IPS-18a (cell line): Measurements from ENCODE around the gene FOXN3.

Source experiments
- H3K27ac ChIP-seq: one replicate; pipeline ENCODE4 v1.5.1; 2013; ENCODE audit warnings: low read length
- H3K27me3 ChIP-seq: one replicate; pipeline ENCODE4 v1.6.1; 2013; ENCODE audit warnings: mild to moderate bottlenecking, low read length; ENCODE audit not compliant: control insufficient read depth, insufficient read depth
- H3K36me3 ChIP-seq: one replicate; pipeline ENCODE4 v1.6.1; 2013; ENCODE audit warnings: low read depth, low read length; ENCODE audit not compliant: control insufficient read depth
- H3K4me1 ChIP-seq: one replicate; pipeline ENCODE4 v1.6.1; 2013; ENCODE audit warnings: low read depth, low read length; ENCODE audit not compliant: control insufficient read depth
- H3K4me3 ChIP-seq: one replicate; pipeline ENCODE4 v1.5.1; 2013; ENCODE audit warnings: low read length
- H3K9ac ChIP-seq: one replicate; pipeline ENCODE4 v1.6.1; 2013; ENCODE audit warnings: mild to moderate bottlenecking, low read length, moderate library complexity
- H3K9me3 ChIP-seq: one replicate; pipeline ENCODE4 v1.6.1; 2013; ENCODE audit warnings: low read depth, low read length; ENCODE audit not compliant: control insufficient read depth

Gene FOXN3

DNA sequence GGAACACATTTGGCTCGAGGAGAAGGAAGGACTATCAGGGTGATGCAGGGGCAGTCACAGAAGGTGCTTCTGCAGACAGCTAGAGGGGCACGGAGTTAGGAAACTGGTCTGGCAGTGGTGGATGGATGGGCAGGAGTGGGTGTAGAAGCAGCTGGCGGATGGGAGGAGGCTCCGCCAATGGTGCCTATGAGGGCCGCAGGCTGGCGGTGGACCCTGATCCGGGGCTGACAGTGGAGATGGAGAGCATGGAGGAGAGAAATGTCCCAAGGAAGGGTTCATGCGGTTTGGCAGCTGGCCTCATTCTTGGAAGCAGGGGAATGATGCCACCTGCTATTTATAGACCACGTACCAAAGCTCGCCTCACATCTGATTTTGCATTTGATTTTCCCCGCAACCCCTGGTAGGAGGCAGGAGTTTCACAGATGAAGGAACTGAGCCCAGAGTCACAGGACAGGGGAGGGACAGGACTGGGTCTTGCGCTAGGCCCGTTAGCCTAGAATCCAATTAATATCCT is 237.1 kb downstream of the FOXN3 start:
- no peaks in the 10 kb centered on the region for H3K27me3 ChIP-seq
- H3K9me3 ChIP-seq: no peaks in the 10 kb centered on the region
- H3K9ac ChIP-seq: no peak overlapping the region
- peaks cover 18% of the 10 kb centered on the region for H3K36me3 ChIP-seq
- no peaks in the 10 kb centered on the region for H3K4me1 ChIP-seq
- H3K4me3 ChIP-seq: no peak overlapping the region
- H3K27ac ChIP-seq: no peak overlapping the region

DNA sequence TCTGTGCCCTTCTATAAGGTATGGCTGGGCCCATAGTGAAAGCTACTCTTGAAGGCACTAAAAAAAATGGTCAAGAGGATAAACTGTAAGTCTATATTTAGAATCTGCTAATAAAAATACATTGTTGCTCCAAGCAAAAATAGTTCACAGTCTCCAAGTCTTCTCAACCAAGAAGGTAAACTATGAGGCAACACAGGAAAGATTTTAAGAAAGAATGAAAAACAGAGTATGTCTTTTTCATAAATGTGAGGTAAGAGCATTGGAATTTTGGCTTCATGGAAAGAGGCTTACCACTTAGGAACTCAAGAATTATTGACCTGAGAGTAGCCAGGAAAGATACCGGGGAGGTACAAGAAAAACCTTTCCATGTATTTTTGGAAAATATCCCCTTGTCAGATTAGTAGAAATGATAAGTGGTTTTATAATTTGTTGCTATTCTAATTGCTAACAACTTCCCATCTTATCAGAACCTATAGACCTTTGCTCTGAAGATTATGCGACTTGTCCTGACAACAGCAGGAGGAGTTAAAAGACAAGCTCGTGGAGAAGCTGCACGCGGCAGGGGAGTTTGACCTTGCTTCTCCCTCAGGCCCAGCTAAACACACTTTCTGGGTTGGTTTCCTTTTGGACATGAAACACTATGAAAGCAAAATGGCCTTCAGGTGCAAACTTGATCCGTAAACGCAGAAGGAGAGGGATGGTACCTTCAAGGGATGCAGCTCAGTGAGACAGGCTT is 238.1 kb downstream of the FOXN3 start:
- no peaks in the 10 kb centered on the region for H3K4me1 ChIP-seq
- no peaks in the 10 kb centered on the region for H3K9me3 ChIP-seq
- no peak overlapping the region for H3K4me3 ChIP-seq
- H3K36me3 ChIP-seq: peaks cover 18% of the 10 kb centered on the region
- H3K9ac ChIP-seq: no peak overlapping the region
- no peaks in the 10 kb centered on the region for H3K27me3 ChIP-seq
- H3K27ac ChIP-seq: no peak overlapping the region

DNA sequence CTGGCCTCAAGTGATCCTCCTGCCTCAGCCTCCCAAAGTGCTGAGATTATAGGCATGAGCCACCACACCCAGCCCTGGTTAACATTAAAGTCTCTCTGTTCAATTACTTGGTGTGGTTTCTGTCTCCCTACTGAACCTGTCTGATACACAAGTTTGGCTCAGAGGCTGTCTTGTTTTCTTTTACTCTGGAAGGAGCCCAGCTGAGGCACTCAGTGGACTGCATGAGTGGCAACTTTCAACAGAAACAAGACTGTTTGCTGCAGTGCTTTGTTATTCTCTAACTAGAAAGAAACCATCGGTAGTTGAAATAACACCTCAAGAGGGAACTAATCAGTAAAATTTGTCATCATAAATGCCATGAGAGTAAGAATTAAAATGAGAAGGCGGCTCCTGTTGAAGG is 238.7 kb downstream of the FOXN3 start:
- peaks cover 18% of the 10 kb centered on the region for H3K36me3 ChIP-seq
- H3K27ac ChIP-seq: no peak overlapping the region
- H3K9ac ChIP-seq: no peak overlapping the region
- H3K27me3 ChIP-seq: no peaks in the 10 kb centered on the region
- H3K4me3 ChIP-seq: no peak overlapping the region
- no peaks in the 10 kb centered on the region for H3K4me1 ChIP-seq
- H3K9me3 ChIP-seq: no peaks in the 10 kb centered on the region

DNA sequence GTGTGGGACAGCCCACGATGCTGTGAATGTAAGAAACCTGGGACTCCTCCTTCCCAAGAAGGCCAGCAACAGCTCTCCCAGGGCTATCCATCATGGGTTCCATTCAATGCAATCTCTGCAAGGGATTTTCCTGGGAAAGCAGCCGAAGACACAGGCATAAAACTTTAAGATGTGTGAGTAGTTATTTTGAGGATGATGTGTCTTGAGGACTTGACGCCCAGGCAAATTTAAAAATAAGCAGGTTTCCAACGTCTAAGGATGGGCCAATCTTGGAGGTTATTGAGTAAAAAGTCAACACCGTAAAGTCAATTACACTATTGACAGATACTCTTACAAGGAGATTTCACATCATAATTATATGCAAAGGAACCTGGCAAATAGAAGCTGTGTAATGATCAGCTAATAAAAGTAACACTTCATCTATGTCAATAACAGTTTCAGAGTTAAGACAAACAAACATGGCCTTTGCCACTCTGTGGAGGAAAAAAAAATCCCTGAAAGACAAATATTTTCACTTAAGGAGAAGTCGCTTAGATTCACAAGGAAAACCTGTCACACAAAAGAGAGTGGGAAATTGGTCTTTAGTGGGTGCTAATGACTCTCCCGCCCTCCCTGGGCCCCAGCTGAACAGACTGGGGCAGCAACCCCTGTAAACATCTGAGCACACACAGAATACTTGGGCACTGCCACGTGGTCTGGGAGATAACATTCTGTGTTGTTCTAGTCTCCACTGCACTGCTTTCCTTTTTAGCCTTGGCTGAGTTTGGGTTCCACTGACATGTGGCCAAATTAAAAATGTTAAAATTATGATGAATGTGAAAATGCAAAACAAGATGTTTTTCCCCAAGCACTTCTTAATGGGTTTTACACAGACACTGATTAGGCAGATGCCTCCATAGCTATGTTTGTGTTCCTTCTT is 240.9 kb downstream of the FOXN3 start:
- H3K36me3 ChIP-seq: peaks cover 18% of the 10 kb centered on the region

DNA sequence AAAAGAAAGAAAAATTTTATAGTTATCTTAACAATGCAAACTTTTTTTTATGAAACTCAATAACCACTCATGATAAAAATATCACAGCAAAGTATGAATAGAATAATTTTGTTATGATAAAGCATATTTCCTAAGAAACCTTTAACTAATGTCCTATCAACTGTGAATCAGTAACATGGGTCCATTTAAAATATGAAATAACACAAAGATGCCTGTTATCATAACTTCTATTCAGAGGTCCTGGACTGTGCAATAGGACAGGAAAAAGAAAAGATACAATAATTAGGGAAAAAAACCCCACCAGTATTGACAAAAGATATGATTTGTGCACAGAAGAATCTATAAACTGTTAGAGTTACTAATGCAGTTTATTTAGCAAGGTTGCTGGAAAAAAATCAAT is 245.4 kb downstream of the FOXN3 start:
- Histone ChIP-seq H3K4me1 (no peaks in the 10 kb centered on the region), H3K9me3 (peaks cover 12% of the 10 kb centered on the region), H3K36me3 (peaks cover 9% of the 10 kb centered on the region), H3K27me3 (no peaks in the 10 kb centered on the region), H3K9ac (no peak overlapping the region), H3K4me3 (no peak overlapping the region), H3K27ac (no peak overlapping the region)

More for the DNA sequence above, 240.9 kb downstream of the FOXN3 start:
- H3K9ac ChIP-seq: no peak overlapping the region
- H3K4me3 ChIP-seq: no peak overlapping the region
- no peaks in the 10 kb centered on the region for H3K27me3 ChIP-seq
- no peak overlapping the region for H3K27ac ChIP-seq
- H3K9me3 ChIP-seq: peaks cover 12% of the 10 kb centered on the region
- H3K4me1 ChIP-seq: no peaks in the 10 kb centered on the region

DNA sequence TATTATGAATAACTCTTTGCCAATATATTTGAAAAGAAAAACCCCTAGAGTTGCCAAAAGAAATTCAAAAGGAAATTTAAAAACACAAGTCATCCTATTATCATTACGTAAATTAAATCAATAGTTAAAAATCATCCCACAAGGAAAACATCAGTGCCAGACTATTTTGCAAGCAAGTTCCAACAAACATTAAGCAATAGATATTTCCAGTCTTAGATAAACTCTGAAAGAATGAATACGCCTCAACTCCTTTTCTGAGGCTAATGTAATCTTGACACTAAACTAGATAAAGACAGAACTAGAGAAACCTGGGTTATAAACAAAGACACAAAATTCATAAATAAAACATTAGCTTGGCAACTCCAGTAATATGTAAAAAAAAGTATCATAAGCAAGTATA is 245.9 kb downstream of the FOXN3 start:
- no peak overlapping the region for H3K9ac ChIP-seq
- H3K36me3 ChIP-seq: peaks cover 9% of the 10 kb centered on the region
- peaks cover 12% of the 10 kb centered on the region for H3K9me3 ChIP-seq
- H3K27me3 ChIP-seq: no peaks in the 10 kb centered on the region
- no peak overlapping the region for H3K4me3 ChIP-seq
- no peaks in the 10 kb centered on the region for H3K4me1 ChIP-seq
- no peak overlapping the region for H3K27ac ChIP-seq

DNA sequence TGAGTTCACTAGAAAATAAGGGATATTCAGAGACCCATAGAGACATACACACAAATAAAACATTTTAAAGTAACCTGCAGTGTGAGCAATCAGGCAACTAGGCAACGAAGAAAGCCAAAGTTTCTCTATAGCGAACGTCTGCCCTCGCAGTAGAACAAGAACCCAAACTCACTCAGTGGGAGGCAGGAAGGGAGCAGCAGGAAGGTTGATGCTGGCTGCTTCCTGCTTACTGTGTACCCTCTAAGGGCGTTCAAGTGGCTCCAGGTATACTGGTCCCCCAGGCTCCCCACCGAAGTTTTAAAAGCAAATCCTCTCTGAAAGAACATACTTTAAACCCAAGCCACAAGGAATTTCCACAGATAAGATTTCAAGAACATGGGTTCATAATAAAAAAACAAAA is 249.3 kb downstream of the FOXN3 start:
- H3K4me3 ChIP-seq: no peak overlapping the region
- peaks cover 9% of the 10 kb centered on the region for H3K9me3 ChIP-seq
- no peak overlapping the region for H3K9ac ChIP-seq
- H3K27me3 ChIP-seq: no peaks in the 10 kb centered on the region
- no peaks in the 10 kb centered on the region for H3K4me1 ChIP-seq
- no peak overlapping the region for H3K27ac ChIP-seq
- peaks cover 20% of the 10 kb centered on the region for H3K36me3 ChIP-seq

DNA sequence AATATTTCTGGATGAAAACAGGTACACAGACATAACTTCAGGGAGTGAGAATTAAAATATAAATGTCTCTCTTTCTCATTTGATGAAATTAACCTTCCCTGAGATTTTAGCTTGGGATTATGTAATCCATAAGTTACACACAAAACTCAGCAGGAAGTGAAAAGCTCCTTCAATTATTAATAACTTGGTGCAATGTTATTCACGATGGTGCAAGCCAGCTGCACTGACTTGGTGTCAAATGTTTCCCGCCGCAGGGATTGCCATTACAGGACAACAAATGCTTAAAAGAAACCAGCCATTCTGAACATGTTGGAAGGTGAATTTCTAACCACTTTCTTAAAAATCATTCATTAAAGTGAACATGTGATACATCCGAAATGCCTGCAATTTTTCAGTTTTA is 250.4 kb downstream of the FOXN3 start:
- Histone ChIP-seq H3K9me3 (no peaks in the 10 kb centered on the region), H3K9ac (no peak overlapping the region), H3K36me3 (peaks cover 30% of the 10 kb centered on the region), H3K4me1 (no peaks in the 10 kb centered on the region), H3K27ac (no peak overlapping the region), H3K4me3 (no peak overlapping the region), H3K27me3 (no peaks in the 10 kb centered on the region)

DNA sequence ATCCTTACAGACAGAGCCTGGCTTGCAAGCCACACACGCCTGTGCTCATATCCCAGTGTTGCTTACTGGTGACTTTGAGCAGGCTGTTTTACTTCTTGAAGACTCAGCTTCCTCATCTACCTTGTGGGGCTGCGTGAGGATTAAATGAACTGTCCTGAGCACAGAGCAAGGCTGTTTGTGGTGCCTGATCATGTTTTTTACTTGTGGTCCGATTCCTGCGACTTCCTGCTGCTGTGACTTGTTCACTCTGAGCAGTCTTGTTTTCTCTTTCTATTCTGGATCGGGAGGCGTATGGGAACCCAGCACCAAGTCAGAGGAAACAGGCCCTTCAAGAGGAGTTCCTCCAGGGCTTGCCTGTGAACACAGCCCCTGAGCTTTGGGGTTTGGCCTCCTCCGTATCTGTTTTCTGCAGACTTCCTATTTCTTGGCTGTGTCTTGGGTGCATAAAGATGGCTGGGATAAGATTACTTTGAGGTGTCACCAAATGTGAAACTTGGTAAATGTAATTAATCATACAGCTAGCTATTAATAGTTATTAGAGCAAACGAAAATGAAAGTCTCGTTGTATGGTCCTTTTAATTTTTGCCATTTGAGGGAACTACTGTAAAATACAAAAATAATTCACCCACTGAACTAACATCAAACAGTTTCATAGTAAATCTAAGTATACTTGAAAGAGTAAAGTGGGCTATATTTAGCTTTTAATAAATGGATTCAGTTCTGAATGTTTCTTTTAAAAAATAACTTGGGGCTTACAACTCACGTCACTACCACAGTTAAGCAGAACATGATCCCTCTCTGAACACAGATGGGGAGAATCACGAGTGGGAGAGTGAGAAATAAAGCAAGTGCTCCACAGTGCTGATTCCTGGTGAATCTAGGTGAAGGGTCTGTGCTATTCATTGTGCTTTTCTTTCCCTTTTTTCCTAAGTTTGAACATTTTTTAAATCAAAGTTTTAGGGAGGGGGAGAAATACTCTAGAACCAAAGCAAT is 251.5 kb downstream of the FOXN3 start:
- Histone ChIP-seq H3K9ac (no peak overlapping the region), H3K4me3 (no peak overlapping the region), H3K9me3 (no peaks in the 10 kb centered on the region), H3K4me1 (no peaks in the 10 kb centered on the region), H3K27me3 (no peaks in the 10 kb centered on the region), H3K36me3 (peaks cover 40% of the 10 kb centered on the region), H3K27ac (no peak overlapping the region)

DNA sequence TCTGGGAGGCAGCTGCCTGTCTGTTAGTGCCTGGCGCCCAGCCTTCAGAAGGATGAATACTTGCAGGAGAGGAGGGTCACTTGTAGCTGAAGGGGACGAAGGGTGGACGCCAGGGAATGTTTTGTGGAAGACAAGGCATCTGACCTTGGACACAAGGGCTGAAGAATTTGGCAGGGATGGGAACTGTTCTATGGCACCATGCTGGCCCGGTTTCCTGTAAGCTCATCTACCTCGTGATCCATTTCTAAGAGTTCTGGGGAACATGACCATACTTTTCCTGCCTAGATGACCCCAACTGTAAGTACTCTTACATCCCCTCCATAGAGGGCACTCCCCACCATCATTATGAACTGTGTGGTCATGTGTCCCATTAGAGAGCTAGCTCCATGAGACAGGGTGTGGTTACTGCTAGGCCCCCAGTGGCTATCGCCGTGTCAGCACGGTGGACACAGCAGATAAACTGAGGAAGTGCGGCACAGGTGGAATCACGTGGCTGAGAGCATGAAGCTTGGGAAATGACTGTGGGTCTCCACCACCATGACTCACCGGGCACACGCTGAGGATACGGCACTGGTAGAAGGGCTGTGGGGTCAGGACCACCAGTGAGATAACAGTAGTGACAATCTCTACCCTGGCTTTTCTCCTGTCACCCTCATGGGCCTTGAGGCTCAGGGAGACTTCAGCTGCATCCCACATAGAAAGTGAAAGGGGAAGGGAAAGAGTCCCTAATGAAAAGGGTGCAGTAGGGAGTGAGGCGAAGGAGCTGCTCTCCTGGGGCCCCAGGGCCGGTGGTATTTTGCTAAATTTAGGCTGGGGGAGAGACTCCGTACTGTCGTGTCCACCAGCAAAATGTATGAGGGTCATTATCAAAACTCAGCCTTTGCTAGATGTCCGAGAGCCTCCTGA is 252.6 kb downstream of the FOXN3 start:
- Histone ChIP-seq H3K36me3 (peaks cover 41% of the 10 kb centered on the region), H3K9me3 (no peaks in the 10 kb centered on the region), H3K4me3 (no peak overlapping the region), H3K27ac (no peak overlapping the region), H3K27me3 (no peaks in the 10 kb centered on the region), H3K4me1 (no peaks in the 10 kb centered on the region), H3K9ac (no peak overlapping the region)
